Measurements from ENCODE around the gene ABHD13. TPM values are rescaled to one million over a fixed set of nuclear protein-coding genes. Genes with fewer than 3 reads are reported as not detected.

The ABHD13 gene
- total RNA-seq, 2 donors from 2014 or later = 4.8 to 9.7 TPM

DNA sequence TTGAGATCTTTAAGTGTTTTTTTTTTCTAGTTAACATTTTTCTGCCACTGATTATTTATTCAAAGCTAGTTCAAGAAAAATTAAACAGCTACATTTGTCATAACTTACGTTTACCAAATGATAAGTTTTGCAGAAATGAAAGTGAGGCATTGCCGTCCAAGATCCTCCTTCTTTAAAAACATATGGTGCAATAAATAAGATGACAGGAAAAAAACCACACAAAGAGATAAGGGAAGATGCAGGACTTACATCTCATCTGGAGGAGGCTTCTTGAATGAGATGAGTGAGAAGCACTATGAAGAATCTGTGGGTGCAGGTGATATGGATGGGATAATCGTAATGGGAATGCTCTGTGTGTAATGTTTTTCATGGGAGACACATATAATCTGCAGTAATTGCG is 63.7 kb downstream of the ABHD13 start:
- Histone ChIP-seq H3K4me1 (replicated peaks) (no peaks in the 10 kb centered on the region), H3K36me3 (no peaks in the 10 kb centered on the region), H3K27ac (no peak overlapping the region), H3K9me3 (no peaks in the 10 kb centered on the region), H3K4me3 (no peak overlapping the region), H3K27me3 (replicated peaks; ENCODE audit: insufficient read depth) (no peaks in the 10 kb centered on the region)
- 74% methylated on average over 4 of the region's 4 CpGs for WGBS
- DNase-seq (ENCODE audit: low spot score) = no peak
- TF ChIP-seq CTCF (IDR thresholded peaks at IDR 0.05) (no peak), POLR2AphosphoS5 (IDR thresholded peaks at IDR 0.05) (no peak), POLR2A (IDR thresholded peaks at IDR 0.05) (no peak)
- intact Hi-C loops (cut with DNase I) = no loop called here

DNA sequence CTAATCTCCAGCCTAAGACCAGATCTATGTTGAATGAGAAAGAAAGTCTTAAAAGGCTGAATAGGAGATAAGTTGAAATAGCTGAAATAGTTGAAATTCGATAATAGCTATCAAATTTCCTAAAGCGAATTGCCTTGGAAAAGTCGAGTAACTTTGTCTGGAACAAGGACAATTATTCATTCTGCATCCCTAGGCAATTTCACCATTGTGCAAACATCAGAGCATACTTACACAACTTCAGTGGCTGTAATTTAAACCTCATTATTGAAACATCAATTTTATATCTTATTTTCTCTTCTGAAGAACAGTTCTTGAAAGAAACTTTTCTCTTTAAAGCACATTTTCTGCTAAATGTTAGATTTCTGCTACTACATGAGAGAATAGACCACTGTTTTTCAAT is 64.9 kb downstream of the ABHD13 start:
- intact Hi-C loops (cut with DNase I) = no loop called here
- DNase-seq (ENCODE audit: low spot score) = no peak
- Histone ChIP-seq H3K9me3 (no peaks in the 10 kb centered on the region), H3K36me3 (no peaks in the 10 kb centered on the region), H3K4me3 (no peak overlapping the region), H3K4me1 (replicated peaks) (no peaks in the 10 kb centered on the region), H3K27me3 (replicated peaks; ENCODE audit: insufficient read depth) (no peaks in the 10 kb centered on the region), H3K27ac (no peak overlapping the region)
- TF ChIP-seq POLR2A (IDR thresholded peaks at IDR 0.05) (no peak), POLR2AphosphoS5 (IDR thresholded peaks at IDR 0.05) (no peak), CTCF (IDR thresholded peaks at IDR 0.05) (no peak)
- 35% methylated on average over 3 of the region's 3 CpGs for WGBS

Other genes with a start within 250 kb of the ABHD13 start
- gene LIG4, start 2.9 kb upstream of the ABHD13 start, total RNA-seq = 1 to 10 TPM; 7.8 to 7.9 TPM
- gene TNFSF13B, start 51.3 kb downstream of the ABHD13 start, total RNA-seq = 1 to 10 TPM; 4.1 to 9.1 TPM

Measured in prostate gland (tissue), 2 donors.